DMS153 (cell line): Measurements from ENCODE around the gene PLEKHM3.
A peak's percentile ranks its signal among the peaks of the same experiment; 100 is the strongest.
"Not testable (repeated sequence)": the region's sequence is repeated elsewhere in the genome, so short reads cannot be mapped to it uniquely, and the experiment has no call there.

ENCODE experiments used
- DNase-seq: peaks from one replicate; lab custom pipeline; 2025; lab: John Stamatoyannopoulos, UW

PLEKHM3 gene

GRCh38 chr2:207819839-207820784, 205.2 kb downstream of the PLEKHM3 start:
- DNase-seq, result no peak

DNA sequence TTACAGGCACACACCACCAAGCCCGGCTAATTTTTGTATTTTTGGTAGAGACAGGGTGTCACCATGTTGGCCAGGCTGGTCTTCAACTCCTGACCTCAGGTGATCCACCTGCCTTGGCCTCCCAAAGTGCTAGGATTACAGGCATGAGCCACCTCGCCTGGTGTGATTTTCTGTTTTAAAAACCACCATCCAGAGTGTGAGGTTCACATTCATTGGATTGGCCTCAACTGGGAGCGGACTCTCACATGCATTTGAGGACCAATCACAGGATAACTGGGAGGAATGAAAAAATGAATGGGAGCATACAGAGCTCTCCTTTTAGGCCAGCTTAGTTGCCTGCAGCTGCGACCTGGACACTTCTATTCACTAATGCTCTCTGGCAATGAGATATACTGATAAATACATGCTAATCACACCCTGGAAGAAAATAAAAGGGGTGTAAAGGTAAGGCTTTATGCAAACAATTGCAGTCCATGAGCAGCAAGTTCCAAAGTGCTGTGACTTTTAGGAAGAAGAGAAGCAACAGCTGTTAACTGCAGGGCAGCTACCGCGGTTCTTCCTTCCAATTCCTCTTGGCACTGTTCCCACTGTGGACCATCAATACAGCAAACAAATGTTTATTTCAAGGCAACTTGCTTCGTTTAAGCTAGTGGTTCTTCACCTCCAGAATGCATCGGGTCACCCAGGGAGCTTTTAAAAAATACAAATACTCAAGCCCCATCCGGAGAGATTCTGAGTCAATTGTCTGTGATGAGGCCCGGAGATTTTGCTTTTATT, 206.1 kb downstream of the PLEKHM3 start:
- no peak for DNase-seq

DNA sequence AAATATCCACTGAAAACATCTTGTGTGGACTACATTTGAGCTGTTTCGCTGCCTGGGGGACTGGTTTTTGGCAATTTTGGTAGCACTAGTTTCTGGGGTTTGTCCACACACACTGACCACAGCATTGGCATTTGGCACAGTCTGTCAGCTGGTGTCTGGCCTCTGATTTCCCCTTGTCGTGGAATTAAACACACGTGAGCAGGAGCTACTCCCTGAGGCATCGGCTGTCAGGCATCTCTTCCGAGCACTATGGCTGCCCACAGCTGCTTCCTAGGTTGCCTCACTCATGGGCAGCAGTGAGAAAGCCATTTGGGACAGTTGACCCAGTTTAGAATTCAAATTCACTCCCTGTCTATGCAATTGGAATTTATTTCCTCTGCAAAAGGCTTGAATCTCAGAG, 208.8 kb downstream of the PLEKHM3 start:
- no peak for DNase-seq

- no peak for DNase-seq
These were observed 210.1 kb downstream of the PLEKHM3 start for GRCh38 chr2:207815254-207815653.

GRCh38 chr2:207813942-207814341, 211.4 kb downstream of the PLEKHM3 start:
- DNase-seq, result no peak

DNA sequence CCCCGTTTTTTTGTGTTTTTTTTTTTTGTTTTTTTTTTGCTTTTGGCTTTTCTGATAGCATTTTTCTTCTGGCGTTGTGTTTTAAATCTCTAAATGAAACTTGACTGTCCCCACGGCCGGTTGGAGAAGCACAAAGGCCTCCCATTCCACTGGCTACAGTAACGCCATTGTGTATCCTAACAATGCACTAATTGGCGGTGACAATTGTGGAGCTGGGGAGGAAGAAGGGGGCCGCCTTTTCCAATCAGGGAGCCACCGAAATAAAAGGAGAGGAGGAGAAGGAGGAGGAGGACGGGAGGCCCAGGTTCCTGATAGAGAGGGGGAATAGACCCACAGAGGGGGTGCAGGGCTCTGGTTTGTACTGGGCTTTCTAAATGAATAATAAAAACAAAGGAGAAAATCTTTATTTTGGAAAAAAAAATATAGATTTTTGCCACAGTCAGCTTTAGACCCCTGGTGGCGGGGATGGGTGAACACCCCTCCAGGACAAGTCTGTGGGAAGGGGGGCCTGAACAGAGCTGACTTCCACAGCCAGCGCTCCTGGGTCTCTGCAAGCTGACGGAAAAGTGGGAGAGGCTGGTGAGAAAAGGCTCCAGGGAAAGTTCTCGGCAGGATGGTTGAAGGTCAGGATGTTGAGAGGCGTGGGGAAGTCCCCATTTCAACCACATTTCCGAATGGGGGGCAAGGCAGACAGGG, 212.0 kb downstream of the PLEKHM3 start:
- DNase-seq, result no peak

- DNase-seq, result no peak
These were observed 212.6 kb downstream of the PLEKHM3 start for GRCh38 chr2:207812726-207813080.

DNA sequence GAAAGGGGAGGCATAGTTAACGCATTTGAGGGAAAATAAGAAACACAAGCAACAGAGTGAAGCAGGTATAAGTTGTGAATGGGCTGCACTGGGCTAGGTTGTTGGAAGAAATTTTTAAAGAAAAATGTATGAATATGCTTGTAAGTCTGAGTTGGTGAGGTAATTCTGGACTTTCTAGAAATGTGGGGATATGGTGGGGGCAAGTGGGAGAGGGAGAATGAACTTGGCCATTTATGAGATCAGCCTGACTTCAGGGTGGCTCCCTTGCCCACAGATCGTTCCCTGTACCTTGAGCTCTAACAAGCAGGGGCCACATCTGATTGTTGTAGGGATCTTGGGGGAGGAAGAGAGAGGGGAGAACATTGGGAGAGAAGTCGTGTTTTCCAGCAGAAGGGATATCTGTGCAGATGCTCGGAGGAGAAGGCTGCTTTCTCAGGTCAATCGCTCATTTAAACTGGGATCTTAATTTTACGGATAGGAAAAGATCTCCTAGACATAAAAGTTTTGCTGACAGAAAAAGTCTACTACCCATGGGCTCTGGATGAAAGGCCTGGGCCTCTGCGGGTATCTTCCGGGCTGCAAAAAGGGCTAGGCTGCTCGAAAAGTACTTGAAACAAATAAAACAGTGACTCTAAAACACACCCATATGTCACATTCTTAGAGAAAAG, 213.1 kb downstream of the PLEKHM3 start:
- no peak for DNase-seq

DNA sequence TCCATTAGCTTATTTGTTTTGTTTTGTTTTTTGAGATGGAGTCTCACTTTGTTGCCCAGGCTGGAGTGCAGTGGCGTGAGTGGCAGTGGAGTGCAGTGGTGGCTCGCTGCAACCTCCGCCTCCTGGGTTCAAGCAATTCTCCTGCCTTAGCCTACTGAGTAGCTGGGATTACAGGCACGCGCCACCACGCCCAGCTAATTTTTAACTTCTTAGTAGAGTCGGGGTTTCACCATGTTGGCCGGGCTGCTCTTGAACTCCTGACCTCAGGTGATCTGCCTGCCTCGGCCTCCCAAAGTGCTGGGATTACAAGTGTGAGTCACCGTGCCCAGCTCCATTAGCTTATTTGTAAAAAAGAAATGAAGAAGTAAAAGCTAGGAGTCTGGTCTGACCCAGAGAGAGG, 213.7 kb downstream of the PLEKHM3 start:
- DNase-seq, result not testable (repeated sequence)

GRCh38 chr2:207810200-207810788, 215.0 kb downstream of the PLEKHM3 start:
- no peak for DNase-seq

DNA sequence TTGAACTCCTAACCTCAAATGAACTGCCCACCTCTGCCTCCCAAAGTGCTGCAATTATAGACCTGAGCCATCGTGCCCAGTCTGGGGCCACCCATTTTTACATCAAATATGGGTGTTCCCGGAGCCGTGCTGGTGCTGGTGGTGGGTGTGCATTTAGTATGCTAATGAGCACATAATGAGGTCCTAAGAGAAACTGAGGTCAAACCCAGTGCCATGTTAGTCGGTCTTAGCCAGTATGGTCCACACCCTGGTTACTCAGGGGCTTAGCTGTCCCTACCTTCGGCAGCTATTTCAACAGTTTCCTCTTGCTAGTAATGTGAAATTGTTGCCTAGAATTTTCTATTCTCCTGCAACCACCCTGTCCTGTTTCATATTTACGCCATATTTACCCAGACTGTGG, 217.2 kb downstream of the PLEKHM3 start:
- DNase-seq, result no peak

- no peak for DNase-seq
These were observed 217.8 kb downstream of the PLEKHM3 start for GRCh38 chr2:207807516-207807915.

DNA sequence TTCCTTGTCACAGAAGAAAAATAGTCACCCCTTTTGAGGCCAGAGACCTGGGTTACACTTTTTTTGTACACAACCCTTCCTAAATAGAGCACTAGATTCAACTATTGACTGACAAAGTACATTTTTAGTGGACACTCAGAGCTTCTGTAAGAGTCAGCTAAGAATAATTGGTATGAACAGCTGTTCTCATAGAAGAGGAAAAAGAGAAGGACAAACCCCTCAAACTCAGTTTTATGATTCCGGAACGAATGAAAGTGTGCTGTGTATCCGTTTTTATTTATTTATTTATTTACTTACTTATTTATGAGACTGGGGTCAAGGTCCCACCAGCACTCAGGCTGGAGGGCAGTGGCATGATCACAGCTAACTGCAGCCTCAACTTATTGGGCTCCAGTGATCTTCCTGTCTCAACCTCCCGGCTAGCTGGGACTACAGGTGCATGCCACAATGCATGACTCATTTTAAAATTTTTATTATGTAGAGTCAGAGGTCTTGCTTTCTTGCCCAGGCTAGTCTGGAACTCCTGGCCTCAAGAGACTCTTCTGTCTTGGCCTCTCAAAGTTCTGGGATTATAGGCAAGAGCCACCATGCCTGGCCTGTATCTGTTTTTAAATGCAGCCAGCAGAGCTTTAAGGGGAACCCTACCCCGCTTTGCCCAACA, 219.6 kb downstream of the PLEKHM3 start:
- DNase-seq, result no peak

- DNase-seq, result no peak
These were observed 222.7 kb downstream of the PLEKHM3 start for GRCh38 chr2:207802650-207803049.

GRCh38 chr2:207801259-207801658, 224.1 kb downstream of the PLEKHM3 start:
- peak; percentile 30 for DNase-seq

DNA sequence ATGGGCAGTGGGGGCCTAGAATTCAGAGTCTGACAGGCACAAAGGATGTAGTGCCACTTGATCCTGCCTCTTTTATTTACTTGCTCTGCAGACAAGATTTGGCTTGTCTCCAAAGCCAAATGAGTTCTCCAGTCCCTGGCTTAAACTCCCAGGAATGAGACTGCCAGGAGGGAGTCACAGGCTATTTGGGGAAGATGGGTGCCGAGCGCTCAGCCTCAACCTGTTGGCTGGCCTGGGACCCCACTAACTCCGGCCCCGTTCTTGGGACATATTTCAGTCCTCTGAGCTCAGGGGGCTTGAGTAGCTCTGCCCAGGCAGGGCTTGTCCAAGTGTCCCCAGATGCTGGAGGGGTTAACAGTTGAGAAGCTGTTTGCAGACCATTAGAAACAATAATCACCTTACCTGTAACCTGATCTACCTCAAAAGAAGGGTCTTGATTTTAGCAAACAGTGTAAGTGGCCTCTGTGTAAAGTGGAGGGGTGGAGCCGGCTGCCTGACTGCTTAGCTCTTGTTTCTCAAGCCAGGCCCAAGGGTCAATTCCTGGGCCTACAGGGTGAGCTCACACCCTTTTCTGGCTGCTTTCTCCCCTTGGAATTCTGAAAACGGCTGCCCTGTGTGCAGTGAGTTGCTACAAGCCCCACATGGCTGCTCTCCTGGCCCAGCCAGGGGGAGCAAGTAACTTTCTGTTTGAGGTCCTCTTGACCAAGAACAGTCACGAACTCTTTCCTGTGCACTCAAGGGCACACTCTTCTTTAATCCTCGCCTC, 228.6 kb downstream of the PLEKHM3 start:
- DNase-seq, result peak; percentile 66

DNA sequence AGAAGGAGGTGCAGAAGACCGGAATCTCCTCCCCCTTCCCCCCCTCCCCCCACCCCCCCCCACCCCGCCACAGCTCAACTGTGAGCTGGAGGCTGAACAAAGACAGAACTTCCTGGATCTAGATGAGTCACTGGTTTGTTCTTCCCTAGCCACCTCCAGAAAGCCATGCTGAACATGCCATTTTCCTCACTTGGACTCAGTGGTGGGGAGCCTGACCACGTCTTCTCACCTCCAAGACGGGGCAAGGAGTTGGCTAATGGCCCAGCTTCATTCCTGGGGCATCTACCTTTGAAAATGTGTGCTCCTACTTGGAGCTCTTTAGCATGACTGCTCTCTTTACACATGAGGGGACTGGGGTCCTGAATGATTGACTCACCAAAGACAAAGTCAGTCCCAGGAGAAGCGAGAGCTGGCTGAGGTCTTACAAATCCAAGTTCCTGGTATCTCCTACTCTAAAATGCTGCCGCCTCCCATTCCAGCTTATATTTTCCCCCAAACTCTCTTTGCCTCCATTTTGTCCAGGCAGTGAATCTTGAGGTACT, 233.0 kb downstream of the PLEKHM3 start:
- DNase-seq, result peak; percentile 40

- DNase-seq, result no peak
These were observed 233.6 kb downstream of the PLEKHM3 start for GRCh38 chr2:207791579-207792243.

DNA sequence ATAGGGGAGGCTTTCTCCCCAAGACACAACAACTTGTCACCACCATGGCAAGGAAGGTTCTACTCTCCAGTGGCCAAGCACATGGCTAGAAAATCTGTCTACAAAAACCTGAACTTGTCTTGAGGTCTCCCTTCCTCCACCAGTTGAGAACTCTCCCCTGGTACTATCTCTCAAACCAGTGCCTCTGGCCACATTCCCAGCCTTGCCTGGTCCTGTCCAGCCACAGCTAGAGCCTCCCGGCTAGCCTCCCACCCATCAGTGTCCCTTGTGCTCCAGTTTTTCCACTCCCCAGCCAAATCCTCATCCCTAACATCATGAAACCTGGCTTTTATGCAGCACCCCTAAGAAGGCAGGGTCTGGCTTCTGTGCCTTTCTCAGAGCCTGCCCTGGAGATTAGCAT, 234.4 kb downstream of the PLEKHM3 start:
- DNase-seq, result no peak
